NCI-H82 treated with DMSO at 0.1 percent for 48 hours (cell line): ENCODE data around the gene RAB11B.
A peak's percentile ranks its signal among the peaks of the same experiment; 100 is the strongest.
"Not testable (repeated sequence)": the region's sequence is repeated elsewhere in the genome, so short reads cannot be mapped to it uniquely, and the experiment has no call there.

Experiments
- DNase-seq: peaks from one replicate; lab custom pipeline; 2025; ENCODE audit not compliant: unreplicated experiment; lab: John Stamatoyannopoulos, UW

The RAB11B gene

DNA sequence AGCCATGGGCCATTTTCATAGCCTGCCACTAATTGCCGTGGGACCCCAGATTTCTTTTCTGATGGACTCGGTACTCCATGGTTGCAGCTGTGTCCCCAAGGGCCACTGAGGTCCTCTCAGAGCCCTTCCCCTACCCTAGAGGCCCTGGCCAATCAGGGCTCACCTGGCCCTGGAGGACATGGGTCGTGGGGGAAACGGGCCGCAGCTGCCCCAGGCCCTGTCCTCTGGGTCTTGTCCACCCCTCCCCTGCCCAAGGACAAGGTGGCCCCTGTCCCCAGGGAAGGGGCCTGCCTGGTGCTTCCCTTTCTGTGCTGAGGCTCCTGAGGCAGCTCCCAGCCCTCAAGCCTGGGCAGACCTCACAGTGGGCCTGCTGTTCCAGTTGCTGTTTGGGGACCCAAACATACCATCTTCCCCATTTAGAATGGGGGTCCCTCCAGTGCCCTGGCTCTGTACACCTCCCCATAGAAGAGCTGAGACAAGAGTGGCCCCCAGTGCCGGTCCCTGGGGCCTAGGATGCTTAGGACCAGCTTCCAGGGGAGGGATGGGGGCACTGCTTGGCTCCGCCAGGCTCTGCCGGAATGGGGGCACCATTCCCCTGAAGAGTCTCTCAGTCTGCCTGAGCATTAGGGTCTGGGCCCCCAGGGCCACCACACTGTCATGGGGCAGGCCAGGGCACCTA is 3.2 kb downstream of the RAB11B start:
- DNase-seq, result no peak

DNA sequence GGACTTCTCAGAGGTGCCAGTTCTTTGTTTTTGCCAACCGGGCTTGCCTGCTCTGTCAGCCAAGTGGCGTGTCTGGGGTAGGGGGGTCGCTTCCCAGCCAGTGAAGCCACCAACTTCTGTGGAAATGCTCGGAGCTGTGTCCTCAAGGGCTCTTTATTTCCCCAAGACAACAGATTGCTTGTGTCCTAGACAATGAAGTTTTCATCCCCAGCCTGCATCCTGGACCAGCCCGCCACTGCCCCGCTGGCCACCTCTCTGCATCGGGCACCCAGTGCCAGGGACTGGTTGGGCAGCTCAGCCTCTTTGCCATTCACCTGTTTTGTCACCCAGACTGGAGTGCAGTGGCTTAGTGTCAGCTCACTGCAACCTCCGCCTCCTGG is 3.7 kb downstream of the RAB11B start:
- DNase-seq, result no peak

DNA sequence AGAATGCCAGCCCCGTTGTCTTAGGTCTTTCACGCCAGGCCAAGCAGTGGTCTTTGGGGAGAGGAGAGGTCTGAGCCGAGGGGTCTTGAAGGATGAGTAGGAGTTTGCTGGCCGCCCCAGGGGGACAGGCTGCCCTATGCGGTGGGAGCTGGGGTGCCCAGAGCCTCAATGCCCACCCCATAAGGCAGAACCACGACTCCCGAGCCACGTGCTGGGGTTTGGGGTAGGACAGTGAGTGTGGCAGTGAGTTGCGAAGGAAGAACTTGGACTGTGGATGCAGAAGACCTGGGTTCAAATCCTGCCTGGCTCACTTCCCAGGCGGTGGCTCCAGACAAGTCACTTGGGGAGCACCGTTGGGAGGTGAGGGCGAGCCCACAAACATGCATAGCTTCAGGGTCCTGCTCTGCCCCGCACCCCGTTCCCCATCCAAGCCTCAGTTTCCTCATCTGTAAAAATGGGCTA is 5.5 kb downstream of the RAB11B start:
- no peak for DNase-seq

DNA sequence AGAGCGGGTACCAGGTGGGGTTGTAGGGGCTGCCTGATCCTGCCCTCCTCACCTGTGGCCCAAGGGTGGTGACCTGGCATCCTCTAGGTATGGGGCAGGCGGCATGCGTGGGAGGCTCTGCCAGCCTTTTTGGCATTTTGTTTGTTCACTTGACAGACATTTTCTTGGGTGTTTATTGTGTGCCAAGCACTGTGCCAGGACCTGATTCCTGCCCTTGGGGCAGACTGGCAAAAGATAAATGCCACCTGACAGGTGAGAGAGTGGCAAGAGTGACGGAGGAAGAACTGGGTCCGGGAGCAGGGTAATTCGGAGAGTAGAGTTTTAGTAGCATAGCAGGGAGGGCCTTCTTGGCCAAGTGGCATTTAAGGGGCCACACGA is 6.0 kb downstream of the RAB11B start:
- DNase-seq, result no peak

DNA sequence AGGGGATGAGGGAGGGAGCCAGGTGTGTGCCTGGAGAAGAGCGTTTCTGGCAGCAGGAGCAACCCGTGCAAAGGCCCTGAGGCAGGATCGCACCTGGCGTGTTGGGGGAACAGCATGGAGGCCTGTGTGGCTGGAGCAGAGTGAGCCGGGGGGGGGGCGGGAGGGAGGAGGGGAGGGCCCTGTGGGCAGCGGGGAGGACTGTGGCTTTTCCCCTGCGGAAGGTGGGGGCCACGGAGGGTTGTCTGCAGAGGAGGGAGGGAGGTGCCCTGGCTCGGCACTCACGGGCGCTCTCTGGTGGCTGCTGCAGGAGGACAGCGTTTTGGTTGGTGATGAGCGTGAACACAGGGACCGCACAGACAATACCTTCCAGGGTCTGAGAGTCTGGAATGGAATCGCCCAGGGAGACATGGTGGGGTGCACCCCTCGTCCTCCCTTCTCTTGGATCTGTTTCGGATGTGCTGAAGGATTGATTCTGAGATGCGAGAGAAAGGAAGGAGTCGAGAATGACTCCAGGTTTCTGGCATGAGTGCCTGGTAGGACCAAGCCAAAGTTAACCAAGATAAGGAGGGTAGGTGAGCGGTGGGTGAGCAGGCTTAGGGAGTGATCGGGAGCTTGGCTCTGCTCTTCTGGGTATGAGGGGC is 6.5 kb downstream of the RAB11B start:
- no peak for DNase-seq

DNA sequence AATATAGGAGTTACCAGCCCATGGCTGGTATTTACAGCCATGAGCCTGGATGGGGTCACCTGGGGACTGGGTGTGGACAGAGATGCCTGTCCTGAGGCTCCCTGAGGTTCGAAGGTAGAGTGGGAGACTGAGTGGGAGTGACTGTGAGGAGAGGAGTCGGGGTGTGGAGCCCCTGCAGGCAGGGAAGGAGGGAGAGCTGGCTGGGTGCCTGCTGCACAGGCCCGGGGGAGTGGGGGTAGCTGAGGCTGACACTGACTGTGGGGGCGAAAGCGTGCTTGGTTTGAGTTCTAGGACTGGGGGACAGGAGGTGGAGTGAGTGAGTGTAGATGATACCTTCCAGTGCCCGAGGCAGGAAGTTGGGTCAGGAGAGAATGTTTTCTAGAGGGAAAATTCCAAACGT is 7.1 kb downstream of the RAB11B start:
- DNase-seq, result no peak

DNA sequence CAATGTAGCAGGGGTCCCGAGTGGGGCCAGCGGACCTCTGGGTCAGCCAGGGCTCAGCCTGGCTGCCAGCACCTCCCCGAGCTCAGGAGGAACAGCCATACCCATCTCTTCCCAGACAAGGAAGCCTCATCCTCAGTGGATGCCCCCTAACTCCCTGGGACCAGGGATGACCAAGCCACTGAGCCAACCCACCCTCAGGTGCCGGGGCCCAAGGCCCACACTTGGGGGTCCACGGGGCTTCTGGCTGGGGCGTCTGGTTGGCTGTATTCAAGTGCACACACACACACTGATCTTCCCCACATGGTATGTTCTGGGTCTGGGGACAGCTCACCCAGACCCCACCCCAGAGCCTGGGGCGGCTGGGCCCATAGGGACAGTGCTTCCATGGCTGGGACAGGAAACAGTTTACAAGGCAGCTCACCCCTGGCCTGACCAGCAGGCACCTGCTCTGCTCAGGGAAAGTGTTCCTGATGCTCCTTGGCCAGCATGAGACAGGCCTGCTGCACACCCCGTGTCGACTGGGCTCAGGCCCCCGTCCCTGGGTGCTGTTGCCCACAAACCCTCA is 7.7 kb downstream of the RAB11B start:
- DNase-seq, result no peak

DNA sequence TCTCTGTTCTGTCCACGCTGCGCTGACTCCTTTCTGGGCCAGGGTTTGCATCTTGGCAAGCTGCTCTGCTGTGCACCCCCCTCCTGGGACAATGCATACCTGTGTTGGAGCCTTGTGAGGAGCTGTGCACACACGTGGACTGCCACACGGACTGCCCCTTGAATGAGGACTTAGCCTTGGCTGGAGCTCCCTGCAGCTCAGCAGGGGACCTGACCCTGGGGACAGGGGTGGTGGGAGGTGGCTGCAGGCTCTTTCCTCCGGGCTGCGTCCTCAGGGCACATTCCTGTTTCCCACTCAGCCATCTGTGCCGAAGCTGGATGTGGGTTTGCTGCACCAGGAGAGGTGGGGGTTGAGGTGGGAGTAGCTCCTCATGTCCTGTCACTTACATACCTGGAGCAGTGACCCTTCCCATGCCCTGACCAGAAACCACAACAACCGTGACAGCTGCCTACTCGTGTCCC is 8.2 kb downstream of the RAB11B start:
- DNase-seq, result no peak

DNA sequence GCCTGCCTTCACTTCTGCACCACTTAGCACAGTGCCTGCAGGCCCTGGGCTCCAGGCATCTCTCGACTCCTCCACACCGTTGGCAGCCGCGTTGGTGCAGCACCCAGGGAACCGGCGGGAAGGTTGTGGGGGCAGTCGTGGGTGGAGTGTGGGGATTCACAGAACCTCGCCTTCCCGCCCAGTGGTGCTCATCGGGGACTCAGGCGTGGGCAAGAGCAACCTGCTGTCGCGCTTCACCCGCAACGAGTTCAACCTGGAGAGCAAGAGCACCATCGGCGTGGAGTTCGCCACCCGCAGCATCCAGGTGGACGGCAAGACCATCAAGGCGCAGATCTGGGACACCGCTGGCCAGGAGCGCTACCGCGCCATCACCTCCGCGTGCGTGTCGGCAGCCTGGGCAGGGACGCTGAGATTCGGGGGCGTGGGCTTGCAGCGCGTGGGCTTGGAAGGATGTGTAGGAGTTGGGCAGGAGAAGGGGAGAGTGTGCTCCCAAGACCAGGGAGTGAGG is 9.6 kb downstream of the RAB11B start:
- DNase-seq, result no peak

DNA sequence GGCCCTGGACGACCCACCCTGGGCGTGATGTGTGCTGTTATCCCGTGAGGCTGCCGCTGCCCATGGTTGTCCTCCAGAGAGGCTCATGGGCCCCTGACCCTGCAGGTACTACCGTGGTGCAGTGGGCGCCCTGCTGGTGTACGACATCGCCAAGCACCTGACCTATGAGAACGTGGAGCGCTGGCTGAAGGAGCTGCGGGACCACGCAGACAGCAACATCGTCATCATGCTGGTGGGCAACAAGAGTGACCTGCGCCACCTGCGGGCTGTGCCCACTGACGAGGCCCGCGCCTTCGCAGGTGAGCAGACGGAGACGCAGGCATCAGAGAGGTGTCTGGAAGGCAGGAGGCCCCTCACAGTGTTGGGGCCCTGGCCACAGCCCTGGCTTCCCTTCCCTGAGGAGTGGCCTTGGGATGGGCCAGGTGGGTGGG is 11.8 kb downstream of the RAB11B start:
- DNase-seq, result no peak

DNA sequence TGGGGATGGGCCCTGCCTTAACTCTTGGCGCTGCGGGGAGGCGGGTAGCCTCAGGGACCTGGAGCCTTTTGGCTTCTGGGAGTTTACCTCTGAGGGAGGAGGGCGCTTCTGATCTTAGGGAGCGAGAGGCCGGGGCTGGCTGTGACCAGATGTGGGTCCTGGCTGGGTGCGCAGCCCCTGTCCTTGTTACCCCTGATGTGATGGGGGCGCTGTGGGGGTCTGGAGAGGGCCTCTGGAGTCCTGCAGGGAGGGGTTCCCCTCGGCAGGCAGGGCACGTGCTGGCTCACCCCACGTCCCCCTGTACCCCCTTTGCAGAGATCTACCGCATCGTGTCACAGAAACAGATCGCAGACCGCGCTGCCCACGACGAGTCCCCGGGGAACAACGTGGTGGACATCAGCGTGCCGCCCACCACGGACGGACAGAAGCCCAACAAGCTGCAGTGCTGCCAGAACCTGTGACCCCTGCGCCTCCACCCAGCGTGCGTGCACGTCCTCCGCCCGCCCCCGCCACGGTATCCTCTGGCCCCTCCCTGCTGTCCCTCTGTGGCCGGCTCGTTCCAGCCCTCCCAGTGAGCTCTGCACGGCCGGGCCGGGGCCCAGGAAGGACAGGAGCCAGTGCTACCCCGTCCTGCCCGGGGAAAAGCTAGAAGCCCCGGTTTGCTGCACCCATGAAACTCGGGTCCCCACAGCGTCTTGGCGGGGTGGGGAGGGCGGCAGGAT is 13.1 kb downstream of the RAB11B start:
- no peak for DNase-seq

DNA sequence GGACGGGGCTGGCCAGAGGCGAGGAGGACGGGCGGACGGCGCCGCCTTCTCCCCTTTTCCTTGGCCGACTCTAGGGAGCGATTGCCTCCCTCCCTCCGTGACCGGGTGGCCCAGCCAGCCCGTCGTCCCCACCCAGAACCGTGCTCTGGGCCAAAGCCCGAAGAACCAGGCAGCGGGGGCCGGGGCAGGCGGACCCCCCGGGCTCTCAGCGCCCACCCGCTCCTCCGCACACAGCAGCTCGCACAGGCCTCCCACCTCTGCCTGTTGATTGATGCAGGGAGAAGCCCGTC is 13.6 kb downstream of the RAB11B start:
- no peak for DNase-seq

DNA sequence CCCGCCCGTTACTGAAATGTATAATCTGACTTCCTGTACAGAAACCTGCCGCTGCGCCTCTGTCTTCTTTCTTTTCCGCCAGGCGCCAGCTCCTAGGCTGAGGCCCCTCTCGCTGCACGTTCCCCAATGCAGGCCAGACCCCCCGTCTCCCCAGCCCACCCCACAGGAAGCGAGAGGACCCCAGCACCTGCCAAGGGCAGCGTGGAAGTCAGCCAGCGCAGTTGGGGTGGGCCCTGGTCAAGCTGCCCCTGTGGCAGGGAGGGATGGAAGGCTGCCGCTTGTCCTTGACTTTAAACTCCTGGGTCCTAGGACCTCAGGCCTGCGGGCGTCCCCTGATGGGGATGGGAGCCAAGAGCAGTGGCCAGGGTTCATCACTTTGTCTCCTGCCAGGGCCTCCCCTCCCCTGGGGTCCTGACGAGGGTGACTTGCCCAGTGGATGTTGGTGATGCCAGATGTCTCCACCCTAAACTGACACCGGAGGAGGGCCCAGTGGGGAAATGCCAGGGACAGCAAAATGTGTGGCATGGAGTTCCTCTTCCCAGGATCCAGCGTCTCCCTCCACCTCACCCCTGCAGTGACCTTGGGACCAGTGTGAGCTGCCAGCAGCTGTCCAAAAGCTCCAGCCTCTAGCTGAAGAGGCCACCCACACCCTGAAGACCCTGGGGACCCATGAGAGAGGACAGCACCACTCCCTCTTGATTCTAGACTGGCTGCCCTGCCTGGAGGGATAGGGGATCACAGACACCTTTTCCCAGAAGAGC is 14.4 kb downstream of the RAB11B start:
- no peak for DNase-seq

DNA sequence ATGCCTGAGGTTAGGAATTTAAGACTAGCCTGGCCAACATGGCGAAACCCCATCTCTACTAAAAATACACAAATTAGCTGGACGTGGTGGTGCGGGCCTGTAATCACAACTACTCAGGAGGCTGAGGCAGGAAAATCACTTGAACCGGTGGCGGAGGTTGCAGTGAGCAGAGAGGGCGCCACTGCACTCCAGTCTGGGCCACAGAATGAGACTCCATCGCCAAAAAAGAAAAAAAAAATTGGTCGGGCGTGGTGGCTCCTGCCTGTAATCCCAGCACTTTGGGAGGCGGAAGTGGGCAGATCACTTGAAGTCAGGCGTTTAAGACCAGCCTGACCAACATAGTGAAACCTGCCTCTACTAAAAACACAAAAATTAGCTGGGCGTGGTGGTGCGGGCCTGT is 20.6 kb downstream of the RAB11B start:
- DNase-seq, result not testable (repeated sequence)

DNA sequence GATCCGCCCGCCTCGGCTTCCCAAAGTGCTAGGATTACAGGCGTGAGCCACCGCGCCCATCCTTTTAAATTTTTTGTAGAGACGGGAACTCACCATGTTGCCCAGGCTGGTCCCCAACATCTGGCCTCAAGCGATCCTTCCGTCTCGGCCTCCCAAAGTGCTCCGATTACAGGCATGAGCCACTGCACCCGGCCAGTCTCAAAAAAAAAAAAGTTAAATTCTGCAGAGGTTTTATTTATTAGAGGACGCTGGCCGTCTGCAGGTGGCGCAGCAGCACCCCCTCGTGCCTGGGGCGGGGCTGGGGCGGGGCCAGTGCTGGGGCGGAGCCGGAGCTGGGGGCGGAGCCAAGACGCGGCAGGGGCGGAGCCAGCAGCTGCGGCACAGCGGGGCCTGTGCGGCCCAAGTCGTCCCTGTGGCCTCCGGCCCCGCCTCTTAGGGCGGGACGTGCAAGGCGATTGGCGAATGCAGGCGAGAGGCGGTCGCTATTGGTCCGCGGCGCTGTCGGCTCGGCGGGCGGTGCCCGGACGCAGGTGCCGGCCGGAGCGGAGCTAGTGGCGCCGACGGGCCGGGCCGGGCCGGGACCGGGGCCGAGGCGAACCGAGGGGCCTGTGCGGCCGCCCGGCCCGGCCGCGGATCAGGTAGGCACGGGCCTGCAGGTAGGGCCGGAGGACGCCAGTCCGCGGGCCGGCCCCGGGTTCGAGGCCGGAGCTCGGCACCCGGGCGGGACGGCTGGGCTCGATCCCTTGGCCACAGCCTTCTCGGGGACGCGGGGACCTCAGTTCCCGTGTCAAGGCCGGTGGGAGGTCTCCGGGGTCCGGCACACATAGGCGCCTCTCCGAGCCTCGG is 22.8 kb downstream of the RAB11B start, which contains the start of gene MARCHF2:
MARCHF2 (plus strand) TSS at position 523 of the 846 bp plus-strand sequence. CDS start 8,536 bp downstream, outside the sequence.
- peak; percentile 48 for DNase-seq

DNA sequence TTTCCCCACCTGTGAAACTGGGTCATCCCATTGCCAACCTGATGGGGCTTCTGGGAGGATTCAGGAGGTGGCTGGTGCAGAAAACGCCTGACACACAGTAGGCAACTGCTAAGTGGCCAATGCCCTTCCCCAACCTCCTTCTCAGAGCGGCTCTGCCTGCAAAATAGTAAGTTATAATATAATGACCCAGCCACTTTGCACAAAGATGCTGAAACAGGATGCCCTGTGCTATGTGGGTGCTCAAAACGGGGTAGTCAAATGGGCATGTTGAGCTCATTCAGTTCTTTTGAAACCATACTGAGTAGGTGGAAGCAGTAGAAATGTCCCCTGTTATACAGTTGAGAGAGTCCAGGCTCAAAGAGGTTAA is 23.5 kb downstream of the RAB11B start:
- DNase-seq, result no peak

DNA sequence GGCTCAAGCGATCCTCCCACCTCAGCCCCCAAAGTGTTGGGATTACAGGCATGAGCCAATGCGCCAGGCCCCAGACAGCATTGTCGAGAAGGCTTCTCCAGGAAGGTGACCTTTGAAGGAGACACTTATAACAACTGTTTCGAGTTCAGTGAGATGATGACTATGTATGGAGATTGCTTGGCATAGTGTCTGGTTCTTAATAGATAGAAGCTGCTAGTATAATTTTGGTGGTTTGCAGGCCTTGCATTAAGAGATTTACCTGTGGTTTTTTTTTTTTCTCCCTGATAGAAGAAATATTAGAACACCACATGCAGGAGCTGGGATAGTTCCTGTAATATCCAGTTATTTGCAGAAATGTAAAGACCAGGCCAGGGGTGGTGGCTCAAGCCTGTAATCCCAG is 26.6 kb downstream of the RAB11B start:
- DNase-seq, result no peak

DNA sequence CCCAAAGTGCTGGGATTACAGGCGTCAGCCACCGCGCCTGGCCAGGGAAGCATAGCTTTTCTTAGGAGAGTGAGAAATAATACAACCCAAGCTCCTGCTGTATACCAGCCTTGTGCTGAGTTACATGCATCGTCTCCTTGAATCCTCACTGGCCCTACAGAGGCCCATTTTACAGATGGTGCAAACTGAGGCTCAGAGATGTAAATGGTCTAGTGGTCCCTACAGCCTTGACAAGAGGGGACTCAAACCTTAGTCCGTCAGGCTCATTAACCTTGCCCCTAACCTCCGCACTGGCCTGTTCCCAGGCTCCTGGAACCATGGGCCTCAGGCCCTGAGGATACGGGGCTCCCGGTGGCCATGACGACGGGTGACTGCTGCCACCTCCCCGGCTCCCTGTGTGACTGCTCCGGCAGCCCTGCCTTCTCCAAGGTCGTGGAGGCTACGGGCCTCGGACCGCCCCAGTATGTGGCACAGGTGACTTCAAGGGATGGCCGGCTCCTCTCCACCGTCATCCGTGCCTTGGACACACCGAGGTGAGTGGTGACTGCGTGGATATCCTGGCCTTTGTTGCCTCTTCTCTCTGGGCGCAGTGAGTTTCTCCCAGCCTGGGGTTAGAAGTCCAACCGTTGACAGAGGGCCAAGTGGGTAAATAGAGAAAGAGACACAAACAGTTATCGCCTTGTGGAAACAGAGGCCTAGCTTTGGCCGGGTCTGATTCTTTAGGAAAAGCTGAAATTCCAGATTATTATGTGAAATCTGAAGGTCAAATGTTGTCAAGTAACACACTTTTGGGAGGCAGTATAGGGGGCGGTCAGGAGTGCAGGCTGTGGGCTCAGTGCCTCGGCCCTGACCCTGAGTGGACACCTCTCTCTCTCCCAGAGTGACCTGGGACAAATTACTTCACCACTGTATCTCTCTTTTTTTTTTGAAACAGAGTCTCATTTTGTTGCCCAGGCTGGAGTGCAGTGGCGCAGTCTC is 31.6 kb downstream of the RAB11B start:
- DNase-seq, result no peak

DNA sequence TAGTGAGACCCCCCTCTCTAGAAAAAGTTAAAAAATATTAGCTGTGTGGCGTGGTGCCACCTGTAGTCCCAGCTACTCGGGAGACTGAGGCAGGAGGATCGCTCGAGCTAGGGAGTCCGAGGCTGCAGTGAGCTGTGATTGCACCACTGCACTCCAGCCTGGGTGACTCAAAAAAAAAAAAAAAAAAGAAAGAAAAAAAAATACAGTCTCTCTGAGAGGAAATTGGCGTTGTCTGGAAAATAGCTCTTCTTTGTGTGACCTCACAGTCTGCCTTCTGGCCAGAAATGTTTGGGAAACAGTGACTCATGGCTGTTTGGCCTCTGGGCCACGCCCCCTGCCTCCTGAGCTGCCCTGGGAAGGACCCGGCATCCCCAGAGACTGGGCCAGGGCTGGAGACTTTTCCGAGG is 33.7 kb downstream of the RAB11B start:
- no peak for DNase-seq
